Body of pancreas (tissue), 4 donors: Measurements from ENCODE around the gene DYNLRB1. TPM values are rescaled to one million over a fixed set of nuclear protein-coding genes. Genes with fewer than 3 reads are reported as not detected.

Experiments
- ATAC-seq: fragments of 150-250 bp; one replicate; pipeline ENCODE4 v1.9.1; 2016
- DNase-seq, 4 donors: peaks; one replicate each; pipeline ENCODE4 v3.0.0-alpha.2; 2019
- H3K27ac ChIP-seq, 4 donors: fragments of 200-600 bp; sonication (generic); 1 replicate in 3 of 4; 2 replicates in 1 of 4; pipeline versions ENCODE4 v1.5.1 to v1.6.1; 2016 to 2019; ENCODE audit warnings: mild to moderate bottlenecking in 1 of 4, mixed read lengths in 1 of 4, moderate library complexity in 1 of 4
- H3K27me3 ChIP-seq, 2 donors: fragments of 200-600 bp; sonication (generic); one replicate each; pipeline ENCODE4 v1.6.0; 2016; ENCODE audit warnings: mild to moderate bottlenecking in 1 of 2
- H3K36me3 ChIP-seq, 2 donors: fragments of 200-600 bp; sonication (generic); replicated peaks in 1 of 2; 2 replicates each; pipeline ENCODE4 v1.5.1; 2016; ENCODE audit warnings: low read depth in 2 of 2; ENCODE audit not compliant: insufficient read depth in 1 of 2
- H3K4me1 ChIP-seq: fragments of 200-600 bp; sonication (generic); one replicate; pipeline ENCODE4 v1.6.0; 2016
- H3K4me3 ChIP-seq, 2 donors: fragments of 200-600 bp; sonication (generic); 1 replicate in 1 of 2; 2 replicates in 1 of 2; pipeline ENCODE4 v1.5.1; 2016 to 2019
- H3K9me3 ChIP-seq, 3 donors: fragments of 200-600 bp; sonication (generic); 1 replicate in 2 of 3; 2 replicates in 1 of 3; pipeline ENCODE4 v1.5.1; 2016
- CTCF ChIP-seq, 7 experiments: fragments of 450-650 bp in 4 of 7; fragments of 200-600 bp in 3 of 7; sonication (generic) in 3 of 7; IDR thresholded peaks; one replicate each; pipeline ENCODE4 v1.5.1; 2016 to 2019; ENCODE audit warnings: antibody characterized with exemption in 7 of 7
- POLR2A ChIP-seq, 3 donors: fragments of 450-650 bp; IDR thresholded peaks; one replicate each; pipeline ENCODE4 v1.6.1; 2016; ENCODE audit warnings: antibody characterized with exemption in 3 of 3, mild to moderate bottlenecking in 2 of 3
- WGBS, 2 donors: methylation state at CpG; one replicate each; pipeline ENCODE4 v1.1.5; 2017; 5-methylcytosine and 5-hydroxymethylcytosine counted together
- intact Hi-C: fragments of 100-400 bp; cut with DNase I; formaldehyde crosslinking; loops from one replicate; pipeline ENCODE4 v1.15.1; 2023
- total RNA-seq, 2 donors: library from RNA; depleted of rRNA; stranded (reverse); fragments of >200 nt; gene quantifications; one replicate each; pipeline ENCODE4 v1.1.0, GENCODE V29; 2016

The DYNLRB1 gene
- total RNA-seq, 2 donors from 2014 or later: 58.9 to 64.3 TPM

GRCh38 chr20:34571753-34572152 is 55.5 kb downstream of the DYNLRB1 start:
- ATAC-seq (no peak), DNase-seq (no peak)
- Histone ChIP-seq H3K4me3 (no peak overlapping the region), H3K36me3 (no peaks in the 10 kb centered on the region), H3K27me3 (no peaks in the 10 kb centered on the region), H3K4me1 (no peaks in the 10 kb centered on the region), H3K9me3 (no peaks in the 10 kb centered on the region), H3K27ac (no peak overlapping the region)
- TF ChIP-seq CTCF (IDR thresholded peaks at IDR 0.05) (no peak), POLR2A (IDR thresholded peaks at IDR 0.05) (no peak)
- 80 to 94% methylated on average over 5 of the region's 5 CpGs for WGBS, 2 donors
- intact Hi-C loops: no loop called here

- H3K36me3 ChIP-seq: no peaks in the 10 kb centered on the region
- no peak for DNase-seq
- no peaks in the 10 kb centered on the region for H3K27me3 ChIP-seq
- H3K4me1 ChIP-seq: no peaks in the 10 kb centered on the region
- TF ChIP-seq POLR2A (IDR thresholded peaks at IDR 0.05): no peak
- no peak for TF ChIP-seq CTCF (IDR thresholded peaks at IDR 0.05)
- no peaks in the 10 kb centered on the region for H3K9me3 ChIP-seq
- intact Hi-C loops: no loop called here
- no peak overlapping the region for H3K27ac ChIP-seq
- ATAC-seq: no peak
- no peak overlapping the region for H3K4me3 ChIP-seq
- WGBS, 2 donors: 93 to 100% methylated on average over 5 to 7 of the region's 7 CpGs
These were observed 57.5 kb downstream of the DYNLRB1 start for GRCh38 chr20:34573541-34574300.

- DNase-seq (no peak), ATAC-seq (no peak)
- Histone ChIP-seq H3K4me3 (no peak overlapping the region), H3K36me3 (no peaks in the 10 kb centered on the region), H3K9me3 (no peaks in the 10 kb centered on the region), H3K4me1 (no peaks in the 10 kb centered on the region), H3K27me3 (no peaks in the 10 kb centered on the region), H3K27ac (no peak overlapping the region)
- intact Hi-C loops: no loop called here
- TF ChIP-seq POLR2A (IDR thresholded peaks at IDR 0.05) (no peak), CTCF (IDR thresholded peaks at IDR 0.05) (no peak)
- 93 to 99% methylated on average over 5 of the region's 5 CpGs for WGBS, 2 donors
These were observed 58.2 kb downstream of the DYNLRB1 start for GRCh38 chr20:34574426-34574825.

- H3K9me3 ChIP-seq: no peaks in the 10 kb centered on the region
- WGBS, 2 donors: 78 to 84% methylated on average over 6 of the region's 6 CpGs
- no peak for ATAC-seq
- TF ChIP-seq CTCF (IDR thresholded peaks at IDR 0.05) (no peak), POLR2A (IDR thresholded peaks at IDR 0.05) (no peak)
- no peaks in the 10 kb centered on the region for H3K4me1 ChIP-seq
- no peaks in the 10 kb centered on the region for H3K27me3 ChIP-seq
- intact Hi-C loops: no loop called here
- no peak for DNase-seq
- no peak overlapping the region for H3K27ac ChIP-seq
- H3K4me3 ChIP-seq: no peak overlapping the region
- H3K36me3 ChIP-seq: no peaks in the 10 kb centered on the region
These were observed 58.6 kb downstream of the DYNLRB1 start for GRCh38 chr20:34574861-34575260.

GRCh38 chr20:34575271-34575670 is 59.0 kb downstream of the DYNLRB1 start:
- no peaks in the 10 kb centered on the region for H3K27me3 ChIP-seq
- H3K27ac ChIP-seq: no peak overlapping the region
- TF ChIP-seq POLR2A (IDR thresholded peaks at IDR 0.05) (no peak), CTCF (IDR thresholded peaks at IDR 0.05) (no peak)
- ATAC-seq: no peak
- DNase-seq: no peak
- intact Hi-C loops: no loop called here
- WGBS, 2 donors: 81 to 91% methylated on average over 3 to 5 of the region's 5 CpGs
- no peaks in the 10 kb centered on the region for H3K4me1 ChIP-seq
- no peaks in the 10 kb centered on the region for H3K36me3 ChIP-seq
- no peaks in the 10 kb centered on the region for H3K9me3 ChIP-seq
- H3K4me3 ChIP-seq: no peak overlapping the region
